Neural cell (in vitro differentiated cells): Measurements from ENCODE around the gene IVNS1ABP. TPM values are rescaled to one million over a fixed set of nuclear protein-coding genes. Genes with fewer than 3 reads are reported as not detected.

Experiments
- H2AFZ ChIP-seq: fragments of 200-600, 300-800 bp; sonication (generic), shearing (Covaris generic); 2 replicates; pipeline ENCODE4 v1.6.0; 2014; ENCODE audit warnings: low read depth, mild to moderate bottlenecking, antibody characterized with exemption, low read length, moderate library complexity
- H3F3A ChIP-seq: fragments of 200-600 bp; shearing (Covaris generic); 2 replicates; pipeline ENCODE4 v1.6.1; 2016; ENCODE audit warnings: mild to moderate bottlenecking, moderate library complexity, mixed read lengths, antibody characterized with exemption, low read length; ENCODE audit not compliant: insufficient read depth, poor library complexity, severe bottlenecking
- H3K27ac ChIP-seq: fragments of 200-600, 300-800 bp; sonication (generic), shearing (Covaris generic); 2 replicates; pipeline ENCODE4 v1.5.1; 2014; ENCODE audit warnings: mild to moderate bottlenecking, low read length, moderate library complexity
- H3K27me3 ChIP-seq: fragments of 300-800, 200-600 bp; sonication (generic), shearing (Covaris generic); 2 replicates; pipeline ENCODE4 v1.6.0; 2014; ENCODE audit warnings: mild to moderate bottlenecking, low read depth, low read length, moderate library complexity; ENCODE audit not compliant: insufficient read depth
- H3K36me3 ChIP-seq: fragments of 300-800, 200-600 bp; sonication (generic), shearing (Covaris generic); 2 replicates; pipeline ENCODE4 v1.5.1; 2014; ENCODE audit warnings: mild to moderate bottlenecking, antibody characterized with exemption, low read length, moderate library complexity; ENCODE audit not compliant: insufficient read depth
- H3K4me2 ChIP-seq: fragments of 300-800, 200-600 bp; sonication (generic), shearing (Covaris generic); 2 replicates; pipeline ENCODE4 v1.6.0; 2014; ENCODE audit warnings: mild to moderate bottlenecking, low read length
- H3K4me3 ChIP-seq: fragments of 300-800, 200-600 bp; sonication (generic), shearing (Covaris generic); 2 replicates; pipeline ENCODE4 v1.5.1; 2014; ENCODE audit warnings: mild to moderate bottlenecking, low read length, moderate library complexity
- H3K79me2 ChIP-seq: fragments of 200-600 bp; shearing (Covaris generic); replicated peaks from 2 replicates; pipeline ENCODE4 v1.6.0; 2014; ENCODE audit warnings: mild to moderate bottlenecking, low read length, moderate library complexity; ENCODE audit not compliant: insufficient read depth
- H3K9ac ChIP-seq: fragments of 300-800, 200-600 bp; sonication (generic), shearing (Covaris generic); 2 replicates; pipeline ENCODE4 v1.6.1; 2016; ENCODE audit warnings: mild to moderate bottlenecking, low read length, mixed read lengths
- H3K9me2 ChIP-seq: fragments of 200-600 bp; shearing (Covaris generic); 2 replicates; pipeline ENCODE4 v1.6.1; 2016; ENCODE audit warnings: mild to moderate bottlenecking, low read length, mixed read lengths; ENCODE audit not compliant: insufficient read depth
- H3K9me3 ChIP-seq: fragments of 200-600, 300-800 bp; sonication (generic), shearing (Covaris generic); 2 replicates; pipeline ENCODE4 v1.6.1; 2016; ENCODE audit warnings: mild to moderate bottlenecking, mixed run types, low read length, moderate library complexity, mixed read lengths
- H4K20me1 ChIP-seq: fragments of 200-600 bp; shearing (Covaris generic); 2 replicates; pipeline ENCODE4 v1.6.1; 2016; ENCODE audit warnings: mild to moderate bottlenecking, mixed run types; ENCODE audit not compliant: insufficient read depth
- CTCF ChIP-seq: fragments of 450-650 bp; IDR thresholded peaks from 2 replicates; pipeline ENCODE4 v1.5.1; 2014; ENCODE audit warnings: antibody characterized with exemption, mild to moderate bottlenecking, moderate library complexity; ENCODE audit not compliant: poor library complexity, severe bottlenecking
- EP300 ChIP-seq: fragments of 450-650 bp; conservative IDR thresholded peaks from 2 replicates; pipeline ENCODE4 v1.6.1; 2014; ENCODE audit warnings: antibody characterized with exemption, mild to moderate bottlenecking, moderate library complexity; ENCODE audit not compliant: poor library complexity, severe bottlenecking
- EZH2 ChIP-seq: fragments of 200-600, 300-800 bp; shearing (Covaris generic), sonication (generic); IDR thresholded peaks from 2 replicates; pipeline ENCODE4 v1.6.1; 2014; ENCODE audit warnings: antibody characterized with exemption, low read length, borderline replicate concordance, mild to moderate bottlenecking; ENCODE audit not compliant: insufficient read depth, poor library complexity, severe bottlenecking
- MXI1 ChIP-seq: fragments of 450-650 bp; conservative IDR thresholded peaks from 2 replicates; pipeline ENCODE4 v1.6.1; 2014; ENCODE audit warnings: antibody characterized with exemption, mild to moderate bottlenecking; ENCODE audit not compliant: poor library complexity, severe bottlenecking
- POLR2AphosphoS5 ChIP-seq: IDR thresholded peaks from 2 replicates; pipeline ENCODE4 v1.6.1; 2012
- RAD21 ChIP-seq: fragments of 450-650 bp; conservative IDR thresholded peaks from 2 replicates; pipeline ENCODE4 v1.6.1; 2014; ENCODE audit warnings: antibody characterized with exemption, mild to moderate bottlenecking, moderate library complexity
- REST ChIP-seq: IDR thresholded peaks from 2 replicates; pipeline ENCODE4 v1.6.1; 2012; ENCODE audit warnings: borderline replicate concordance
- SMC3 ChIP-seq: fragments of 450-650 bp; conservative IDR thresholded peaks from 2 replicates; pipeline ENCODE4 v1.6.1; 2014; ENCODE audit warnings: antibody characterized with exemption, mild to moderate bottlenecking, moderate library complexity; ENCODE audit not compliant: poor library complexity
- TAF1 ChIP-seq: IDR thresholded peaks from 2 replicates; pipeline ENCODE4 v1.6.1; 2012; ENCODE audit warnings: low read depth
- polyA plus RNA-seq: library from polyadenylated mRNA; depleted of rRNA; stranded (reverse); fragments of >200 nt; gene quantifications from 2 replicates; pipeline ENCODE4 v1.2.3, GENCODE V29; 2014

Gene IVNS1ABP
- polyA plus RNA-seq, 1 donor from 2014 or later, result 208 TPM

GRCh38 chr1:185345913-185346720, 29.1 kb upstream of the IVNS1ABP start:
- Histone ChIP-seq H2AFZ (no peak overlapping the region), H3K9me2 (no peaks in the 10 kb centered on the region), H3K9ac (no peak overlapping the region), H3K27ac (no peak overlapping the region), H3K36me3 (no peaks in the 10 kb centered on the region), H4K20me1 (no peaks in the 10 kb centered on the region), H3K4me2 (no peak overlapping the region), H3K27me3 (no peaks in the 10 kb centered on the region), H3F3A (no peaks in the 10 kb centered on the region), H3K4me3 (no peak overlapping the region), H3K79me2 (no peaks in the 10 kb centered on the region), H3K9me3 (no peaks in the 10 kb centered on the region)
- TF ChIP-seq TAF1 (no peak), EZH2 (no peak), RAD21 (no peak), SMC3 (no peak), EP300 (no peak), MXI1 (no peak), CTCF (no peak), REST (no peak), POLR2AphosphoS5 (no peak)

DNA sequence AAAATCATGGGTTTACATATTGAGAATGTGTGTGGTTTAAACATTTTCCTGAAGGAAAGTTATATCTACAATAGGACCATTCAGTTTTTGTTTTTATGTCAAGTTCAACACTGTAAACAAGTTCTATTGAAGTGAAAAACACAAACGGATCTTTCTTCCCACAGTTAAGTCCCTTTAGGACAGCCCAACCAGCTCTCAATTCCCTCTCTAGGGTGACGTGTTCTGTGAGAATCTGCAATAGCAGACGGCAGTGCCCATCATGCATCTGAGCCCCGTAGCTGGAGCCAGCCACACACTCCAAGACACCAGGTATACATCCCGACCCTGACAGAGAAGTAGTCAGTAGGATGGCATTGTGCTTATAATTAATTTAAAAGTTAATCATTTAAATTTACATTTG, 26.3 kb upstream of the IVNS1ABP start:
- Histone ChIP-seq H3K9me3 (no peaks in the 10 kb centered on the region), H3K9me2 (no peaks in the 10 kb centered on the region), H3K36me3 (no peaks in the 10 kb centered on the region), H3F3A (no peaks in the 10 kb centered on the region), H3K27me3 (no peaks in the 10 kb centered on the region), H2AFZ (no peak overlapping the region), H3K9ac (no peak overlapping the region), H3K4me2 (no peak overlapping the region), H3K27ac (no peak overlapping the region), H3K79me2 (no peaks in the 10 kb centered on the region), H4K20me1 (no peaks in the 10 kb centered on the region), H3K4me3 (no peak overlapping the region)
- TF ChIP-seq CTCF, result no peak
- no peak for TF ChIP-seq SMC3
- no peak for TF ChIP-seq REST
- TF ChIP-seq EZH2, result no peak
- TF ChIP-seq POLR2AphosphoS5, result no peak
- TF ChIP-seq MXI1, result no peak
- TF ChIP-seq TAF1, result no peak
- no peak for TF ChIP-seq EP300
- TF ChIP-seq RAD21, result no peak
